H9 (cell line): ENCODE results near the gene ZNF358. TPM values are rescaled to one million over a fixed set of nuclear protein-coding genes. Genes with fewer than 3 reads are reported as not detected.

Experiments
- DNase-seq: peaks from one replicate; pipeline ENCODE4 v3.0.0-alpha.2; 2017
- H2AFZ ChIP-seq: one replicate; pipeline ENCODE4 v1.6.1; 2013; ENCODE audit warnings: mild to moderate bottlenecking, low read length, control low read depth, moderate library complexity
- H2AK5ac ChIP-seq: 2 replicates; pipeline ENCODE4 v1.6.1; 2013; ENCODE audit warnings: low read length, control low read depth, mixed read lengths; ENCODE audit not compliant: insufficient read length
- H2BK120ac ChIP-seq: one replicate; pipeline ENCODE4 v1.6.1; 2013; ENCODE audit warnings: low read depth, mild to moderate bottlenecking, low read length, control low read depth, inconsistent platforms; ENCODE audit not compliant: poor library complexity, severe bottlenecking
- H2BK12ac ChIP-seq: 2 replicates; pipeline ENCODE4 v1.6.1; 2013; ENCODE audit warnings: low read length, control low read depth, mixed read lengths, low read depth; ENCODE audit not compliant: insufficient read length
- H2BK15ac ChIP-seq: 2 replicates; pipeline ENCODE4 v1.6.1; 2013; ENCODE audit warnings: low read depth, low read length, control low read depth
- H2BK20ac ChIP-seq: one replicate; pipeline ENCODE4 v1.6.1; 2013; ENCODE audit warnings: low read depth, mild to moderate bottlenecking, low read length, control low read depth, inconsistent platforms; ENCODE audit not compliant: poor library complexity, severe bottlenecking
- H2BK5ac ChIP-seq: 2 replicates; pipeline ENCODE4 v1.6.1; 2013; ENCODE audit warnings: low read length, control low read depth, mixed read lengths; ENCODE audit not compliant: insufficient read length
- H3K14ac ChIP-seq: 2 replicates; pipeline ENCODE4 v1.6.1; 2013; ENCODE audit warnings: low read length, control low read depth; ENCODE audit not compliant: insufficient read depth
- H3K18ac ChIP-seq: 2 replicates; pipeline ENCODE4 v1.6.1; 2013; ENCODE audit warnings: low read depth, mild to moderate bottlenecking, mixed read lengths, low read length, control low read depth; ENCODE audit not compliant: insufficient read length
- H3K23ac ChIP-seq: 2 replicates; pipeline ENCODE4 v1.6.1; 2013; ENCODE audit warnings: low read length, control low read depth, mixed read lengths, low read depth; ENCODE audit not compliant: insufficient read length
- H3K23me2 ChIP-seq: 2 replicates; pipeline ENCODE4 v1.6.1; 2013; ENCODE audit warnings: low read depth, mild to moderate bottlenecking, mixed read lengths, low read length, control low read depth; ENCODE audit not compliant: insufficient read length, poor library complexity, severe bottlenecking
- H3K27ac ChIP-seq: 2 replicates; pipeline ENCODE4 v1.5.1; 2013; ENCODE audit warnings: low read length, control low read depth, mixed read lengths, low read depth; ENCODE audit not compliant: insufficient read length
- H3K27me3 ChIP-seq: 2 replicates; pipeline ENCODE4 v1.6.1; 2013; ENCODE audit warnings: low read length, control low read depth, inconsistent platforms; ENCODE audit not compliant: insufficient read depth
- H3K4ac ChIP-seq: 2 replicates; pipeline ENCODE4 v1.6.1; 2013; ENCODE audit warnings: low read depth, mild to moderate bottlenecking, control low read depth, inconsistent platforms, low read length, moderate library complexity
- H3K4me1 ChIP-seq: 2 replicates; pipeline ENCODE4 v1.6.1; 2013; ENCODE audit warnings: low read length, control low read depth, inconsistent platforms; ENCODE audit not compliant: insufficient read depth
- H3K4me2 ChIP-seq: 2 replicates; pipeline ENCODE4 v1.6.1; 2013; ENCODE audit warnings: low read length, control low read depth, mixed read lengths; ENCODE audit not compliant: insufficient read length, insufficient read depth
- H3K56ac ChIP-seq: 2 replicates; pipeline ENCODE4 v1.6.1; 2013; ENCODE audit warnings: low read depth, mild to moderate bottlenecking, mixed read lengths, low read length, control low read depth; ENCODE audit not compliant: insufficient read length
- H3K79me1 ChIP-seq: 2 replicates; pipeline ENCODE4 v1.6.1; 2013; ENCODE audit warnings: low read depth, mild to moderate bottlenecking, moderate library complexity, low read length, control low read depth, inconsistent platforms; ENCODE audit not compliant: insufficient read depth, poor library complexity, severe bottlenecking
- H3K79me2 ChIP-seq: 2 replicates; pipeline ENCODE4 v1.6.1; 2013; ENCODE audit warnings: low read length, control low read depth, inconsistent platforms; ENCODE audit not compliant: insufficient read depth
- H3K9ac ChIP-seq: 2 replicates; pipeline ENCODE4 v1.6.1; 2013; ENCODE audit warnings: low read length, control low read depth, mixed read lengths; ENCODE audit not compliant: insufficient read length; ENCODE audit errors: extremely low read depth
- H3K9me3 ChIP-seq: one replicate; pipeline ENCODE4 v1.6.1; 2013; ENCODE audit warnings: low read depth, low read length, inconsistent platforms; ENCODE audit not compliant: control insufficient read depth
- H3T11ph ChIP-seq: one replicate; pipeline ENCODE4 v1.6.1; 2013; ENCODE audit warnings: mild to moderate bottlenecking, low read length, control low read depth, inconsistent platforms
- H4K20me1 ChIP-seq: one replicate; pipeline ENCODE4 v1.6.1; 2013; ENCODE audit not compliant: control insufficient read depth, insufficient read length, insufficient read depth
- H4K5ac ChIP-seq: 2 replicates; pipeline ENCODE4 v1.6.1; 2013; ENCODE audit warnings: low read depth, mild to moderate bottlenecking, mixed read lengths, low read length, control low read depth; ENCODE audit not compliant: insufficient read length
- H4K8ac ChIP-seq: replicated peaks from 2 replicates; pipeline ENCODE4 v1.6.1; 2013; ENCODE audit warnings: low read length, control low read depth, mixed read lengths, low read depth; ENCODE audit not compliant: insufficient read length
- H4K91ac ChIP-seq: 2 replicates; pipeline ENCODE4 v1.6.1; 2013; ENCODE audit warnings: low read depth, mild to moderate bottlenecking, moderate library complexity, mixed read lengths, low read length, control low read depth; ENCODE audit not compliant: insufficient read length
- H3K27ac Mint-ChIP-seq, 3 experiments: 2 replicates in 2 of 3; 3 replicates in 1 of 3; pipeline ENCODE4 v1.8.0; 2020 to 2021; ENCODE audit warnings: mixed read lengths in 3 of 3, mild to moderate bottlenecking in 1 of 3, moderate library complexity in 1 of 3
- H3K27me3 Mint-ChIP-seq: 2 replicates; pipeline ENCODE4 v1.8.0; 2021; ENCODE audit warnings: low read depth, mild to moderate bottlenecking, moderate library complexity, mixed read lengths
- H3K36me3 Mint-ChIP-seq, 3 experiments: 2 replicates in 2 of 3; 3 replicates in 1 of 3; pipeline ENCODE4 v1.8.0; 2020 to 2021; ENCODE audit warnings: low read depth in 3 of 3, mixed read lengths in 3 of 3; ENCODE audit not compliant: insufficient read depth in 1 of 3
- H3K4me1 Mint-ChIP-seq, 2 experiments: 2 replicates each; pipeline ENCODE4 v1.8.0; 2020; ENCODE audit warnings: mixed read lengths in 2 of 2
- H3K4me3 Mint-ChIP-seq, 2 experiments: 2 replicates in 1 of 2; 3 replicates in 1 of 2; pipeline ENCODE4 v1.8.0; 2020 to 2021; ENCODE audit warnings: mild to moderate bottlenecking in 2 of 2, mixed read lengths in 2 of 2, moderate library complexity in 1 of 2
- H3K9me3 Mint-ChIP-seq, 2 experiments: 2 replicates in 1 of 2; 3 replicates in 1 of 2; pipeline ENCODE4 v1.8.0; 2020; ENCODE audit warnings: mild to moderate bottlenecking in 2 of 2, mixed read lengths in 2 of 2, moderate library complexity in 1 of 2
- CTCF ChIP-seq: fragments of 200-600 bp; sonication (generic); conservative IDR thresholded peaks from 3 replicates; pipeline ENCODE4 v1.8.0; 2021; ENCODE audit warnings: antibody characterized with exemption, mild to moderate bottlenecking
- WGBS: extraction: QIAGEN DNeasy Blood & Tissue Kit; methylation state at CpG from one replicate; pipeline ENCODE4 v1.1.7; 2013; ENCODE audit warnings: missing lambda C conversion rate, low lambda C conversion rate, mixed read lengths; ENCODE audit not compliant: insufficient read length; ENCODE audit errors: extremely low coverage; 5-methylcytosine and 5-hydroxymethylcytosine counted together
- total RNA-seq: library from RNA; stranded (reverse); gene quantifications from 2 replicates; pipeline ENCODE4 v1.2.1, GENCODE V29; 2021

ZNF358 gene
- total RNA-seq, 1 experiment from 2014 or later = 40.5 TPM

- Histone ChIP-seq H3K18ac (no peak overlapping the region), H2AFZ (peak overlapping the region; percentile 97), H3K14ac (no peak overlapping the region), H4K8ac (no peak overlapping the region), H3T11ph (no peak overlapping the region), H4K5ac (no peak overlapping the region), H2BK5ac (no peak overlapping the region), H2BK15ac (no peak overlapping the region), H3K4me1 (no peaks in the 10 kb centered on the region; the same call in 1 of the 2 replicates), H3K23ac (no peak overlapping the region), H3K79me1 (no peaks in the 10 kb centered on the region), H3K79me2 (no peaks in the 10 kb centered on the region), H3K23me2 (peaks cover 6% of the 10 kb centered on the region), H3K4me2 (peak overlapping the region; percentile 85), H2AK5ac (no peak overlapping the region), H3K56ac (no peak overlapping the region), H4K20me1 (no peaks in the 10 kb centered on the region), H3K27ac (no peak overlapping the region), H3K9ac (no peak overlapping the region), H3K9me3 (no peaks in the 10 kb centered on the region), H2BK120ac (no peak overlapping the region), H2BK12ac (no peak overlapping the region), H4K91ac (no peak overlapping the region), H3K4ac (no peak overlapping the region), H2BK20ac (no peak overlapping the region), H3K27me3 (peaks cover 3% of the 10 kb centered on the region; the same call in 1 of the 2 replicates)
- WGBS = no CpG with 5 or more reads among the region's 20 CpGs
- H3K27me3 Mint-ChIP-seq = peaks cover 42% of the 10 kb centered on the region
- no peaks in the 10 kb centered on the region for H3K36me3 Mint-ChIP-seq
- DNase-seq = peak; percentile 99
- H3K9me3 Mint-ChIP-seq = peaks cover 0 to 1% of the 10 kb centered on the region in 2 experiments; a peak in 1 of 5 replicates
- no peak for TF ChIP-seq CTCF
- peak overlapping the region; percentile 73 to 91 (median 91); a peak in 3 of 7 replicates for H3K27ac Mint-ChIP-seq
- H3K4me3 Mint-ChIP-seq = peak overlapping the region; percentile 50 to 74; a peak in 4 of 5 replicates
- H3K4me1 Mint-ChIP-seq = peaks cover 18 to 24% of the 10 kb centered on the region in 2 experiments
Observed at GRCh38 chr19:7506385-7507328, 9.2 kb upstream of the ZNF358 start.
